ENCODE results near the gene DLK2. TPM values are rescaled to one million over a fixed set of nuclear protein-coding genes. Genes with fewer than 3 reads are reported as not detected.

The DLK2 gene
- total and polyA plus RNA-seq, 8 donors: 0.22 to 1.1 (median 0.31) TPM; not detected in 2

DNA sequence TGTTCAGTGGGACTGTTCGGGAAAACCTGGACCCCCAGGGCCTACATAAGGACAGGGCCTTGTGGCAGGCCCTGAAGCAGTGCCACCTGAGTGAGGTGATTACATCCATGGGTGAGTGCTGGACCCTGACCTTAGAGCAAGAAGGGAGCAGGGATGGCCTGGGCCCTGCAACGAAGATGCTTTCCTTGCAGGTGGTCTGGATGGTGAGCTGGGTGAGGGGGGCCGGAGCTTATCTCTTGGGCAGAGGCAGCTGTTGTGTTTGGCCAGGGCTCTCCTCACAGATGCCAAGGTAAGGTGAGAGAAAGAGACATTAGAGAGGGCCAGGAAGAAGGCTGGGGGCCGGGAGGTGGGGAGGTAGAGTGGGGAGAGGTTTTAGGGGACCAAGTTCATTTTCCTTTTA lies 6.4 kb downstream of the DLK2 start:
- TF ChIP-seq, protein P1, sequence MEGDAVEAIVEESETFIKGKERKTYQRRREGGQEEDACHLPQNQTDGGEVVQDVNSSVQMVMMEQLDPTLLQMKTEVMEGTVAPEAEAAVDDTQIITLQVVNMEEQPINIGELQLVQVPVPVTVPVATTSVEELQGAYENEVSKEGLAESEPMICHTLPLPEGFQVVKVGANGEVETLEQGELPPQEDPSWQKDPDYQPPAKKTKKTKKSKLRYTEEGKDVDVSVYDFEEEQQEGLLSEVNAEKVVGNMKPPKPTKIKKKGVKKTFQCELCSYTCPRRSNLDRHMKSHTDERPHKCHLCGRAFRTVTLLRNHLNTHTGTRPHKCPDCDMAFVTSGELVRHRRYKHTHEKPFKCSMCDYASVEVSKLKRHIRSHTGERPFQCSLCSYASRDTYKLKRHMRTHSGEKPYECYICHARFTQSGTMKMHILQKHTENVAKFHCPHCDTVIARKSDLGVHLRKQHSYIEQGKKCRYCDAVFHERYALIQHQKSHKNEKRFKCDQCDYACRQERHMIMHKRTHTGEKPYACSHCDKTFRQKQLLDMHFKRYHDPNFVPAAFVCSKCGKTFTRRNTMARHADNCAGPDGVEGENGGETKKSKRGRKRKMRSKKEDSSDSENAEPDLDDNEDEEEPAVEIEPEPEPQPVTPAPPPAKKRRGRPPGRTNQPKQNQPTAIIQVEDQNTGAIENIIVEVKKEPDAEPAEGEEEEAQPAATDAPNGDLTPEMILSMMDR (IDR thresholded peaks at IDR 0.05): no peak
- intact Hi-C loops (cut with DNase I): no loop called here
- peaks cover 0 to 31% (median 16%) of the 10 kb centered on the region in 3 donors for H3K36me3 ChIP-seq

DNA sequence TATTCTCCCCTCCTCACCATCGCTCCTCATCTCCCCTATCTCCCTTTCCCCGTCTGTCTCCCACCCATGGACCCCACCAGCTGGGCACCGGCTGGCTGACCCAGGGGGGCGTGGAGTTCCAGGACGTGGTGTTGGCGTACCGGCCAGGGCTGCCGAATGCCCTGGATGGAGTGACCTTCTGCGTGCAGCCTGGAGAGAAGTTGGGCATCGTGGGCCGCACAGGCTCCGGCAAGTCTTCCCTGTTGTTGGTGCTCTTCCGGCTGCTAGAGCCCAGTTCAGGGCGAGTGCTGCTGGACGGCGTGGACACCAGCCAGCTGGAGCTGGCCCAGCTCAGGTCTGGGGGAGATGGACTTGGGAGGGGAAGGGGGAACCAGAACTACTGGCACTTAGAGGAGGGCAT lies 7.7 kb downstream of the DLK2 start:
- H3K27ac ChIP-seq: no peak overlapping the region
- ATAC-seq (no peak), FAIRE-seq (no peak), DNase-seq (peak in 1 of 6 donors; percentile 51)
- WGBS, 2 donors: 93% methylated on average over 16 of the region's 16 CpGs
- no peaks in the 10 kb centered on the region for H3K9me3 ChIP-seq
- H3K4me1 ChIP-seq: no peaks in the 10 kb centered on the region
- no peak overlapping the region for H3K4me3 ChIP-seq
- peaks cover 0 to 31% (median 19%) of the 10 kb centered on the region in 3 donors for H3K36me3 ChIP-seq
- intact Hi-C loops (cut with DNase I): no loop called here
- TF ChIP-seq, protein P1 (IDR thresholded peaks at IDR 0.05): no peak
- no peaks in the 10 kb centered on the region for H3K27me3 ChIP-seq

More for the DNA sequence above, 6.4 kb downstream of the DLK2 start:
- Histone ChIP-seq H3K27ac (no peak overlapping the region), H3K9me3 (no peaks in the 10 kb centered on the region), H3K27me3 (no peaks in the 10 kb centered on the region), H3K4me3 (no peak overlapping the region), H3K4me1 (no peaks in the 10 kb centered on the region)
- 90 to 93% methylated on average over 4 of the region's 4 CpGs for WGBS, 2 donors
- peak in 1 of 6 donors; percentile 24 for DNase-seq
- FAIRE-seq: no peak
- no peak for ATAC-seq

DNA sequence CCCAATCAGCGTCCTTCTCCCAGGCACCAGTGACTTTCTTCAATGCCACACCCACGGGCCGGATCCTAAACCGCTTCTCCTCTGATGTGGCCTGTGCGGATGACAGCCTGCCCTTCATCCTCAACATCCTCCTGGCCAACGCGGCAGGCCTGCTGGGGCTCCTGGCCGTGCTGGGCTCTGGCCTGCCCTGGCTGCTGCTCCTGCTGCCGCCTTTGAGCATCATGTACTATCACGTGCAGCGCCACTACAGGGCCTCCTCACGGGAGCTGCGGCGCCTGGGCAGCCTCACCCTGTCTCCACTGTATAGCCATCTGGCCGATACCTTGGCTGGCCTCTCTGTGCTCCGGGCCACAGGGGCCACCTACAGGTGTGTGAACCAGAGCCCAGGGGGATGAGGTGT lies 9.8 kb downstream of the DLK2 start:
- WGBS, 2 donors: 89 to 91% methylated on average over 16 of the region's 16 CpGs
- ATAC-seq (peak in 1 of 4 donors; percentile 18), FAIRE-seq (no peak), DNase-seq (peak in 1 of 6 donors; percentile 51)
- no peaks in the 10 kb centered on the region for H3K4me1 ChIP-seq
- TF ChIP-seq, protein P1 (IDR thresholded peaks at IDR 0.05): no peak
- no peak overlapping the region for H3K27ac ChIP-seq
- H3K27me3 ChIP-seq: no peaks in the 10 kb centered on the region
- H3K4me3 ChIP-seq: no peak overlapping the region
- H3K36me3 ChIP-seq: peaks cover 0 to 27% (median 24%) of the 10 kb centered on the region in 3 donors
- intact Hi-C loops (cut with DNase I): no loop called here
- no peaks in the 10 kb centered on the region for H3K9me3 ChIP-seq

DNA sequence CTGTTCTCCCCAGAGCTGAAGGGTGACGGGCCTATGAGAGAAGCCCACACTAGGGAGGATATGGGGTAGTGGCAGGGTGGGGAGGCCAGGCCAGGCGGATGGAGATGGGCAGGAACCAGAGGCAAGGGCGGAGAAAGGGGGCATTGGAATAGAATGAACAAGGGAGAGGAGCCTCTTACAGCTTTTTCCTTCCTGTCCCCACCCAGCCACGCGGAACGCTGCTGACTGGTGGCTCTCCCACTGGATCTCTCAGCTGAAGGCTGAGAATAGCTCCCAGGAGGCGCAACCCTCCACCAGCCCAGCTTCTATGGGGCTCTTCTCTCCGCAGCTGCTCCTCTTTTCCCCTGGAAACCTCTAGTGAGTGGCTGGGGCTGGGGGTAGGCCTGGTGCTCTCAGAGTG lies 10.8 kb downstream of the DLK2 start:
- Histone ChIP-seq H3K4me1 (no peaks in the 10 kb centered on the region), H3K36me3 (peaks cover 0 to 27% (median 19%) of the 10 kb centered on the region in 3 donors), H3K27me3 (no peaks in the 10 kb centered on the region), H3K4me3 (no peak overlapping the region), H3K27ac (no peak overlapping the region), H3K9me3 (no peaks in the 10 kb centered on the region)
- TF ChIP-seq, protein P1 (IDR thresholded peaks at IDR 0.05): no peak
- ATAC-seq: no peak
- 92 to 98% methylated on average over 8 of the region's 8 CpGs for WGBS, 2 donors
- no peak for DNase-seq
- no peak for FAIRE-seq
- intact Hi-C loops (cut with DNase I): no loop called here

DNA sequence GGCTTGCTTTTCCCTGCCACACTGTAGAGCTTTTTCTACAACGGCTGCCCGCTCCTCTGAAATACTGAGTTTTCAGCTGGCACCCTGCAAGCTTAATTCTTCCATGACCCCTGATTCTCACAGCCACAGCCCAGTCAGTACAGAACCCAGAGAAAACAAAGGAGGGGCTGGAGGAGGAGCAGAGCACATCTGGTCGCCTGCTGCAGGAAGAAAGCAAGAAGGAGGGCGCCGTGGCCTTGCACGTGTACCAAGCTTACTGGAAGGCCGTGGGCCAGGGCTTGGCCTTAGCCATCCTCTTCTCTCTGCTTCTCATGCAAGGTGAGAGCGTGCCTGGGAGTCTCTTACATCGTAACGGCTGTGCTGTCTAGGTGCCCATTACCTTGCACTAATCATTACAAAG lies 11.3 kb downstream of the DLK2 start:
- Histone ChIP-seq H3K9me3 (no peaks in the 10 kb centered on the region), H3K4me1 (no peaks in the 10 kb centered on the region), H3K36me3 (peaks cover 0 to 27% (median 14%) of the 10 kb centered on the region in 3 donors), H3K27ac (no peak overlapping the region), H3K4me3 (no peak overlapping the region), H3K27me3 (no peaks in the 10 kb centered on the region)
- TF ChIP-seq, protein P1 (IDR thresholded peaks at IDR 0.05): no peak
- 92 to 94% methylated on average over 10 of the region's 10 CpGs for WGBS, 2 donors
- FAIRE-seq (no peak), DNase-seq (peak in 1 of 6 donors; percentile 51), ATAC-seq (no peak)
- intact Hi-C loops (cut with DNase I): no loop called here

Data from pancreas (tissue), 10 donors.